B cell (primary cell): ENCODE results near the gene GPR135.

ENCODE experiments used
- EZH2 ChIP-seq: IDR thresholded peaks from 2 replicates; pipeline ENCODE4 v1.6.1; 2012; ENCODE audit warnings: borderline replicate concordance, low read depth, mild to moderate bottlenecking, moderate library complexity, low read length; ENCODE audit not compliant: insufficient read depth, poor library complexity, severe bottlenecking
- TF ChIP-seq, protein P1 (sequence below): fragments of 200-600 bp; IDR thresholded peaks from one replicate; pipeline ENCODE4 v1.8.0; 2022; ENCODE audit warnings: antibody characterized with exemption, mild to moderate bottlenecking

DNA sequence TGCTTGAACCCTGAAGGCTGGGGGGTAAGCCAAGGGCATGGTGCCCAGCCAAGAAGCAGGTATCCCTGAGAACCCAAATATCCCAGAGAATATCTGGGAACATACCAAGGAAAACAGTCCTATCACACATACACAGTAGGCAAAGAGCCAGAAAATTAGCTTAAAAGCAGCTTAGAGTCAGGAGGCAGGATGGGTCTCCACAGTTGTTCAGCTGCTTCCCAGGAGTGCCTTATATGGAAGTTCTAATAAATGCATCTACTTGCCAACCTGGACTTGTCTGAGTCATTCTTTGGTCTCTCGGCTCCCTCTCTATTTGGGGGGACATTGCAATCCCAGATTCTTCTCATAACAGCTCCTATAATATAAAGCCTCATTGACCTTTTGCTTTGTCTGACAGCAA, 9.0 kb upstream of the GPR135 start:
- TF ChIP-seq, protein P1, sequence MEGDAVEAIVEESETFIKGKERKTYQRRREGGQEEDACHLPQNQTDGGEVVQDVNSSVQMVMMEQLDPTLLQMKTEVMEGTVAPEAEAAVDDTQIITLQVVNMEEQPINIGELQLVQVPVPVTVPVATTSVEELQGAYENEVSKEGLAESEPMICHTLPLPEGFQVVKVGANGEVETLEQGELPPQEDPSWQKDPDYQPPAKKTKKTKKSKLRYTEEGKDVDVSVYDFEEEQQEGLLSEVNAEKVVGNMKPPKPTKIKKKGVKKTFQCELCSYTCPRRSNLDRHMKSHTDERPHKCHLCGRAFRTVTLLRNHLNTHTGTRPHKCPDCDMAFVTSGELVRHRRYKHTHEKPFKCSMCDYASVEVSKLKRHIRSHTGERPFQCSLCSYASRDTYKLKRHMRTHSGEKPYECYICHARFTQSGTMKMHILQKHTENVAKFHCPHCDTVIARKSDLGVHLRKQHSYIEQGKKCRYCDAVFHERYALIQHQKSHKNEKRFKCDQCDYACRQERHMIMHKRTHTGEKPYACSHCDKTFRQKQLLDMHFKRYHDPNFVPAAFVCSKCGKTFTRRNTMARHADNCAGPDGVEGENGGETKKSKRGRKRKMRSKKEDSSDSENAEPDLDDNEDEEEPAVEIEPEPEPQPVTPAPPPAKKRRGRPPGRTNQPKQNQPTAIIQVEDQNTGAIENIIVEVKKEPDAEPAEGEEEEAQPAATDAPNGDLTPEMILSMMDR: no peak
- no peak for TF ChIP-seq EZH2
